ENCODE measurements around the gene SLC19A1.

The SLC19A1 gene

GRCh38 chr21:45448283-45448809, 93.9 kb downstream of the SLC19A1 start:
- Mint-ChIP-seq H3K9me3 (no peaks in the 10 kb centered on the region), H3K4me1 (no peaks in the 10 kb centered on the region), H3K27ac (no peak overlapping the region), H3K36me3 (no peaks in the 10 kb centered on the region), H3K4me3 (no peak overlapping the region)
- DNase-seq (ENCODE audit: low spot score in 2 of 2) (no peak), ATAC-seq (no peak)
